Calu3 (cell line): ENCODE results near the gene LETM1. TPM values are rescaled to one million over a fixed set of nuclear protein-coding genes. Genes with fewer than 3 reads are reported as not detected.
A peak's percentile ranks its signal among the peaks of the same experiment; 100 is the strongest.

Experiments
- BruUV-seq: library from RNA; stranded (reverse); fragments of 400-500 nt; replicated peaks from 2 replicates; lab custom pipeline; 2021; lab: Mats Ljungman, UMichigan
- CTCF ChIA-PET: fragments of 300-600 bp; sonication (Branson Sonifier 250); formaldehyde crosslinking; loops from one replicate; lab custom pipeline; 2022; ENCODE audit warnings: antibody characterized with exemption; lab: Charles Lee
- DNase-seq: peaks from one replicate; pipeline ENCODE4 v3.0.0; 2022
- H3K27ac Mint-ChIP-seq: one replicate; pipeline ENCODE4 v1.8.0; 2022; ENCODE audit warnings: mixed read lengths; ENCODE audit not compliant: unreplicated experiment
- H3K27me3 Mint-ChIP-seq: one replicate; pipeline ENCODE4 v1.8.0; 2022; ENCODE audit warnings: mixed read lengths; ENCODE audit not compliant: unreplicated experiment
- H3K36me3 Mint-ChIP-seq: one replicate; pipeline ENCODE4 v1.8.0; 2022; ENCODE audit warnings: mild to moderate bottlenecking, moderate library complexity, mixed read lengths; ENCODE audit not compliant: insufficient read depth, unreplicated experiment
- H3K4me1 Mint-ChIP-seq: one replicate; pipeline ENCODE4 v1.8.0; 2022; ENCODE audit warnings: mild to moderate bottlenecking, low read depth, mixed read lengths; ENCODE audit not compliant: unreplicated experiment
- H3K4me3 Mint-ChIP-seq: one replicate; pipeline ENCODE4 v1.8.0; 2022; ENCODE audit warnings: mild to moderate bottlenecking, low read depth, moderate library complexity, mixed read lengths; ENCODE audit not compliant: unreplicated experiment
- H3K9me3 Mint-ChIP-seq: one replicate; pipeline ENCODE4 v1.8.0; 2022; ENCODE audit warnings: low read depth, mixed read lengths; ENCODE audit not compliant: unreplicated experiment
- intact Hi-C: fragments of 100-400 bp; cut with micrococcal nuclease; formaldehyde crosslinking; loops from one replicate; pipeline ENCODE4 v1.10.0; 2022; ENCODE audit not compliant: unreplicated experiment
- total RNA-seq: library from RNA; stranded (reverse); gene quantifications from 2 replicates; pipeline ENCODE4 v1.2.3, GENCODE V29; 2022
- TF ChIP-seq, protein P1 (sequence below): fragments of 200-600 bp; IDR thresholded peaks from one replicate; pipeline ENCODE4 v1.8.0; 2022; ENCODE audit warnings: antibody characterized with exemption; ENCODE audit not compliant: unreplicated experiment

LETM1 gene
- total RNA-seq, 1 experiment from 2014 or later = 47.2 TPM

DNA sequence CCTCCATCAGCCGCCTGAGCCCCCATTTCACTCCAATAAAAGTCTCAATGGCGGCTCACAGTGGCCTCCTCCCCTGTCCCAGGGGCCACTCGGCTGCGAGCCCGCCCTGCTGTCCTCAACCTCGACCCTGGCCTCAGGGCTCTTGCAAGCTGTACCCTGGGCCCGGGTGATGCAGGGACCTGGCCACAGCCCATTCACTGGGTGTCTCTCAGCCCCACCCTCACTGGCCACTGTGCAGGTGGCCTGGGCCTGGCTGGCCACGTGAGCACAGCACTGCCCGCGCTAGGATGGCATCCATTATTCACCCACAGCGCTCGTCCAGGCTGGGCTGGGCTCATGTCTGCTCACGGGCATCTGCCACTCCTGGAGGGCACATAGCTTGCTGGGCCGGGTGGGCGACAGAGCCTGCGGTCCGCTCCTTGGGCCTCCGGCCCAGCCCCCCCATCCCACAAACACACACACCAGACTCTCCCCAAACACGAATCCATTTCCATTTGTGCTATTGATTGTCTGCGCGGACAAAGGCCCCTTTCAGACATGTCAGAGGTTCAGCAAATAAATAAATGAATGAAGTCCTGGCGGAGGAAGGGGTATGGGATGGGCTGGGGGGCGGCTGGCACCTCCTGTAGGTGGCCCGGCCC is 79.3 kb downstream of the LETM1 start:
- Mint-ChIP-seq H3K27me3 (no peaks in the 10 kb centered on the region), H3K9me3 (no peaks in the 10 kb centered on the region), H3K4me1 (peaks cover 9% of the 10 kb centered on the region), H3K36me3 (peaks cover 7% of the 10 kb centered on the region), H3K27ac (no peak overlapping the region), H3K4me3 (no peak overlapping the region)
- no TSS peak for BruUV-seq
- no peak for DNase-seq
- TF ChIP-seq, protein P1, sequence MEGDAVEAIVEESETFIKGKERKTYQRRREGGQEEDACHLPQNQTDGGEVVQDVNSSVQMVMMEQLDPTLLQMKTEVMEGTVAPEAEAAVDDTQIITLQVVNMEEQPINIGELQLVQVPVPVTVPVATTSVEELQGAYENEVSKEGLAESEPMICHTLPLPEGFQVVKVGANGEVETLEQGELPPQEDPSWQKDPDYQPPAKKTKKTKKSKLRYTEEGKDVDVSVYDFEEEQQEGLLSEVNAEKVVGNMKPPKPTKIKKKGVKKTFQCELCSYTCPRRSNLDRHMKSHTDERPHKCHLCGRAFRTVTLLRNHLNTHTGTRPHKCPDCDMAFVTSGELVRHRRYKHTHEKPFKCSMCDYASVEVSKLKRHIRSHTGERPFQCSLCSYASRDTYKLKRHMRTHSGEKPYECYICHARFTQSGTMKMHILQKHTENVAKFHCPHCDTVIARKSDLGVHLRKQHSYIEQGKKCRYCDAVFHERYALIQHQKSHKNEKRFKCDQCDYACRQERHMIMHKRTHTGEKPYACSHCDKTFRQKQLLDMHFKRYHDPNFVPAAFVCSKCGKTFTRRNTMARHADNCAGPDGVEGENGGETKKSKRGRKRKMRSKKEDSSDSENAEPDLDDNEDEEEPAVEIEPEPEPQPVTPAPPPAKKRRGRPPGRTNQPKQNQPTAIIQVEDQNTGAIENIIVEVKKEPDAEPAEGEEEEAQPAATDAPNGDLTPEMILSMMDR = no peak
- CTCF ChIA-PET = interaction anchor here (1.0 to 2.7 kb wide), 2 partner anchors 9 to 19 kb away, joined by 3 to 20 read pairs; no protein-coding TSS in a partner anchor
- intact Hi-C loops = no loop called here

DNA sequence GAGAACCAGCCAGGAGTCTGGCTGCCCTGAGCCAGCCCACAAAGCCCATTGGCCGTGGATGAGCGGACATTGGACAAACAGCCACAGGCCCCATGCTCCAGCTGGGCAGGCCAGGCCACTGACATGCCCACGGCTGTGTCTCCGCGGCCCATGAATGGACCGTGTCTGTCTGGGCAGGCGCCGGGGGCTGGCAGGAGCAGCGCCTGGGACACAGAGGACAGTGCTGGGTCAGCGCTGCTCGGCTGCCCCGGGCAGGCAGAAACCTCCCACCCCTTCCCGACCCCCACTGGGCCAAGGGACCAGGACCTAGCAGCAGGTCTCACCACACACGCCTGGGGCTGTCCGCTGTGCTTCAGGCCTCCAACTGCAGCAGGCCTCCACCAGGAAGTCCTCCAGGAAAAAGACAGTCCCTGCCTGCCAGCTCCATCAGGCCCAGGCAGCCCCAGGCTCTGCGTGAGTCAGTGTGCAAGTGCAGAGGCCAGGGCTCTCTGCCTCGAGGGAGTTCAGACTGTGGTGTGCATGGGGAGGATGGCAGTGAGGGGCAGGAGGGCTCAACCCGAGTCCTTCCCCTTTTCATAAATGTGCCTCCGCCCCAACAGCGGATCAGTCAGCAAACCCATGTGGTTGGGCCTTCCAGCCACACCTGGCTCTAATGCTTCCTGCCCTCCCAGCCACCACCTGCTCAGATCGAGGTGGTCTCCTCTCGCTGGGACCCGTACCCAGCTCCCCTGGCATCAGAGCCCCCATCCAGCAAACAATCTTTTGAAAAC is 80.0 kb downstream of the LETM1 start:
- no peak overlapping the region for H3K27ac Mint-ChIP-seq
- peak; percentile 66 for DNase-seq
- no peaks in the 10 kb centered on the region for H3K27me3 Mint-ChIP-seq
- H3K36me3 Mint-ChIP-seq = peaks cover 7% of the 10 kb centered on the region
- CTCF ChIA-PET = interaction anchor here (1.0 to 2.7 kb wide), 2 partner anchors 8 to 20 kb away, joined by 3 to 20 read pairs; no protein-coding TSS in a partner anchor
- peaks cover 9% of the 10 kb centered on the region for H3K4me1 Mint-ChIP-seq
- intact Hi-C loops = no loop called here
- no peak overlapping the region for H3K4me3 Mint-ChIP-seq
- BruUV-seq = no TSS peak
- TF ChIP-seq, protein P1 = no peak
- no peaks in the 10 kb centered on the region for H3K9me3 Mint-ChIP-seq

DNA sequence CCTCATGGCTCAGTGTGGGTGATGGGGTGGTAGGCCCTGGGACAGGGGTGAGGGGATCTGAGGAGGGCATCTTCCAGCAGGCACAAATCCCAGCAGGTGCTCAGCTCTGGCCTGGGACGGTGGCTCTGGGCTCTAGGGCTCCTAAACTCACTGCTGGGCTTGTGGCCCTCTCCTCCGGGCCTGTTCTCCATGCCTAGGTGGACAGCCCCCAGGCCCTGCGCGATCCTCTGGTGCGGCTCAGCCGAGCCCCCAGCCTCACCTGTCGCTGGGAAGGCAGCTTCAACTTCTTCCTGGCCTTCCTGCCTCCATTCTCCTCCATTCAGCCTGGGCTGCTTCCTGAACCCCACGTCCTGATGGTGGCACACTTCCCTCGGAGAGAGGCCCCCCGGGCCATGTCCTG is 82.2 kb downstream of the LETM1 start:
- intact Hi-C loops = no loop called here
- no peak overlapping the region for H3K4me3 Mint-ChIP-seq
- H3K27me3 Mint-ChIP-seq = no peaks in the 10 kb centered on the region
- DNase-seq = no peak
- peaks cover 7% of the 10 kb centered on the region for H3K36me3 Mint-ChIP-seq
- no TSS peak for BruUV-seq
- CTCF ChIA-PET = interaction anchor here (0.6 kb wide), 2 partner anchors 39 to 200 kb away, joined by 3 to 5 read pairs; no protein-coding TSS in a partner anchor
- H3K4me1 Mint-ChIP-seq = peaks cover 11% of the 10 kb centered on the region
- TF ChIP-seq, protein P1 = no peak
- no peak overlapping the region for H3K27ac Mint-ChIP-seq
- H3K9me3 Mint-ChIP-seq = no peaks in the 10 kb centered on the region

DNA sequence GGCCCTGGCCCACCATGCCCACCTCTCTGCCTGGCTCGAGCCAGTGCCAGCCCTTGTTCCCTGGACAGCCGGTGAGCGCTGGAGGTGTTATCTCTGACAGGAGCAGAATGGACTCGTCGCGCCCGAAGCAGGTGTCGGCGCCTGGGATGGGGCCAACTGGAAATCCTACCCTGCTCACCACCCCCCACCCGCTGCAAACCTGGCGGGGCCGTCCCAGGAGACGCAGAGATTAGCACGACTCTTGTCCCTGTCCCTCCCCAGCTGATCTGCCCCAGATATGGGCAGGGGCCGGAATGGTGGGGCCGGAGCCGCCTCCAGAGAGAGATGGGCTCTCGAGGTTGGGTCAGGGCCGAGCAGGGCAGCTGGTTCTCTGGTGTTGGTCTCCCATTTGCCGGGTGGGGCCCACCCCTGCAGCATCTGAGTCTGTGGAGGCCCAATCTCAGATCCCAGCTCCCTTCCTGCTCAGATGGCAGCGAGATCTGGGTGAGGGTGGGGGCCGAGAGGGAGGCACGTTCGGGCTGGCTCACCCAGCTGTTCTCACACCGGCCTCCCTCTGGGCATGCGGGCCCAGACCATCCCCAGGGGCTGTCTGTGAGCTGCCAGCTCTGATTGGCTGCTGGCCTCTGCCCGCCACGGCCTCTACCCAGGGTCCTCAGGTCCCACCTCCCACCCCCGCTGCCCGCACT is 83.0 kb downstream of the LETM1 start:
- H3K4me3 Mint-ChIP-seq = no peak overlapping the region
- TF ChIP-seq, protein P1 = no peak
- peaks cover 17% of the 10 kb centered on the region for H3K4me1 Mint-ChIP-seq
- no peaks in the 10 kb centered on the region for H3K27me3 Mint-ChIP-seq
- H3K9me3 Mint-ChIP-seq = no peaks in the 10 kb centered on the region
- intact Hi-C loops = no loop called here
- BruUV-seq = no TSS peak
- peaks cover 13% of the 10 kb centered on the region for H3K36me3 Mint-ChIP-seq
- H3K27ac Mint-ChIP-seq = no peak overlapping the region
- DNase-seq = no peak
- CTCF ChIA-PET = interaction anchor here (0.6 kb wide), 1 partner anchor 39 kb away, joined by 5 read pairs; no protein-coding TSS in a partner anchor
